NCI-H1436 treated with DMSO at 0.1 percent for 48 hours (cell line): Measurements from ENCODE around the gene THAP3.
"Not testable (repeated sequence)": the region's sequence is repeated elsewhere in the genome, so short reads cannot be mapped to it uniquely, and the experiment has no call there.

ENCODE experiments used
- DNase-seq: peaks from one replicate; lab custom pipeline; 2025; lab: John Stamatoyannopoulos, UW

Gene THAP3

DNA sequence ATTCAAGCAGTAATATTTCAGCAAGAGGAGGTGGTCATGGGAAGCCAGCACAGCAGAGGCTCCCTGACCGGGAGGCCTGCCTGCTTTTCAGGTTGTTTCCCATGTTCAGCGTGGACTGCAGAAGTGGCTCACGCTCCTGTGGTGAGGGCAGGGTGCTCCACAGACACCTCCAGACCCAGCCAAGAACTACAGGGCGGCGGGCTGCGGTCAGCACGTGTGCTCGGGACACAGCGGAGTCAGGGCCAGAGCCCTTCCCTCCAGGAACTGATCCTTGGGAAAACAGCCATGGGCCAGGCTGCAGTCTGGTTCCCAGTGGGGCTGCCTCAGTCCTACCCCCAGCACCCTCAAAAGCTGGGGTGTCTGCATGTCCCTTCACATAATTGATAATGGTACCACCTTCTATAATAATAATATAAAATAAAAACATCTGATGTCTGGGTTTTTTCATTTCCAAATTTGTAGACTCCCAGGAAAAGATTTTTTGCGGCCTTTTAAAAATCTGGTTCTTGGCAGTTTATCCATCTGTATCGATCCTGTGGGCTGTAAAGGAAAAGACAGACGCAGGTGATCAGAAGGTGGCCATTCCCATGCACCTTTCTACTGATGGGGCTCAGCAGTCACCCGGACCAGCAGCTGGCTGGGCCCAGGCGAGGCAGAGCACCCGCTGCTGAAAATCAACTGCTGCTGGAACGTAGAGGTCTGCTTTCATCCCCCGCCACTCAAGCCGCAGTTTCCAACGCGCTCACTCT, 10.7 kb downstream of the THAP3 start:
- no peak for DNase-seq

DNA sequence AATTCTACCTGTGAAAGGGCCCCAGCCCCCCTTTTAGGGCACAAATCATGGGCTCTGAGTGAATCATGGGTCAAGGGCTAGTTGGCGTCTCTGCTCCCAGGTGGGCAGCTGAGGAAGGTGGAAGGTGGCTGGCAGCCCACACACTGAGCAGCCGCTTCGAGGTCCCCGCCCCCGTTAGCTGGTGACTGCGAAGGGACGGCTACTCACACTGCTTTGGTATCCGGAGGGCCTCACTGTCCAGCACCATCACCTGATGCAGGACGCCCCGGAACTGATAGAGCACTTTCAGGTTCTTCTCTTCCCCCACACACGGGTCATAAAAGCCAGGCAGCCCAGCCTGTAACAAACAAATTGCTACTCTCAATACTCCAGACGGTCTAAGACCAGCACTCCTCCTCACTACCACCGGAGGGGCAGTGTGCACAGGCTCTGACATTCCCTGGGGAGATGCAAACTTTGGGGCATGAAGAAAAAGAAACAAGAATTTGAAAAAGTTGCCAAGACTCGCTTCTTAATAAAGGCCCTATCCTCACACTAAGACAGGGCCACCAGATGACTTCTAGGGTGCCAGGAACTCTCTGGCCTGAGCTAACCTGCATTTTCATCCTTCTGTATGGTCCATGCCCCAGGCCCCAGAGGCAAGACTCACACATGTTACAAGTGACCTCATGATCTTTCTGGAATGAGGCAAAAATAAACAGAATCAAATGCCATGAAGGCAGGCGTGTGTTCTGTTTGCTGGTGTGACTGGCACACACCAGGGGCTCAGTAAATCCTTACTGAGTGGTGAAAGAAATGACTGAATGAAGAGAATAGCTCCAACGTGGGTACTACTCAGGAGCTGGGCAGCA, 11.5 kb downstream of the THAP3 start:
- DNase-seq = no peak

DNA sequence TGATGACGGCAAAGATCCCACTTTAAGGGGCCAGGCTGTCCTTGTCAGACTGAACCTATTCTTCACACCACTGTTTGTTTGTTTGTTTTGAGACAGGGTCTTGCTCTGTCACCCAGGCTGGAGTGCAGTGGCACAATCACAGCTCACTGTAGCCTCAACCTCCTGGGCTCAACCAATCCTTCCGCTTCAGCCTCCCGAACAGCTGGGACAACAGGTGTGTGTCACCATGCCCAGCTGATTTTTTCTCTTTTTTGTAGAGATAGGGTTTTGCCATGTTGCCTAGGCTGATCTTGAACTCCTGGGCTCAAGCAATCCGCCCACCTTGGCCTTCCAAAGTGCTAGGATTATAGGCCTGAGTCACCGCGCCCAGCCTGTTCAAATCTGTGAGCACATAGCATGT, 12.1 kb downstream of the THAP3 start:
- DNase-seq = not testable (repeated sequence)

DNA sequence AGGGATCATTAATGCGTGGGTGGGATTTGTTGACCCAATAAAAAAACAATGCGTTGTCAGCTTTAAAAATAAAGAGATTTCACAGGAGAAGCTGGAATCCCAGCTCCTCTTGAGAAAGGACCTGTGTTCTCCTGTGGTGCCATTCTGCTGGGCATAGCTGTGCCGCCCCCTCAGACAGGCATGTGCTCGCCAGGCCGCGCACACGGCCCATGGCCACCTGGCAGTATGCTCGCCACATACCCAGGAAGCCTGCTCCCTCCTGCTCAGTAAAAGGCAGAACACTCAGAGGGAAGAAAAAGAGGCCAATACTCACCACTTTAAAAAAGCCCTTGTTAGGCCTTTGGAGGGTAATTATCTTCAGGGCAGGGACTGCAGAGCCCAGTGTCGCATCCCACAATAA, 13.1 kb downstream of the THAP3 start:
- no peak for DNase-seq

DNA sequence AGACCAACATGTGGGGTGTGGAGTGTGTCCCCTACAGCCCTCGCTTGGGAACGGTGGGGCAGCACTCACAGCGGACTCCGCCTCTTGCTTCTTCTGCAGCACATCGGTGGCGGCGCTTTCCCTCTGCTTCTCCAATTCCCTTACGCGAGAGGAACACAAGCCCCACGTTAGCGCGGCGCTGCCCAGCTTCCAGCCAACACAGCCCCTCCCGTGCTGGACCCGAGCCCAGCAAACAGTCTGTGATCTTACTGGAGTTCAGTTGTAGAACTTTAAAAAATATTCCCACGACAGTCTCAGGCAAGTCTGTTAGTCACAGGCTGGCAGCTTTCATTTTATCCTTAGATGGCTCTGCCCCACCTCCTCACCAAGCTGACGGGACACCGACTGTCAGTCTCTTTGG, 13.6 kb downstream of the THAP3 start:
- DNase-seq = no peak

DNA sequence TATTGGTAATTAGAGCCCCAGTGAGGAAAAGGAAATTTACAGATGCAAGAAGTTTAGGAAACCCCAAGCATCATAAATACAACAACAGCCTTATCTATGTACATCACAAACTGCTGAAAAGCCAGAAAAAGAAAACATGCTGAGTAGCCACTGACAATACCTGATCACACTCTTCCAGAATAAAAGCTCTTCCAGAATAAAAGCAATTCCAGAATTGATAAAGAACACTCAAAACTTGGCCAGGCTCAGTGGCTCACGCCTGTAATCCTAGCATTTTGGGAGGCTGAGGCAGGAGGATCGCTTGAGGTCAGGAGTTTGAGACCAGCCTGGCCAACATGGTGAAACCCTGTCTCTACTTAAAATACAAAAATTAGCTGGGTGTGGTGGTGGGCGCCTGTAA, 16.2 kb downstream of the THAP3 start:
- DNase-seq = not testable (repeated sequence)

DNA sequence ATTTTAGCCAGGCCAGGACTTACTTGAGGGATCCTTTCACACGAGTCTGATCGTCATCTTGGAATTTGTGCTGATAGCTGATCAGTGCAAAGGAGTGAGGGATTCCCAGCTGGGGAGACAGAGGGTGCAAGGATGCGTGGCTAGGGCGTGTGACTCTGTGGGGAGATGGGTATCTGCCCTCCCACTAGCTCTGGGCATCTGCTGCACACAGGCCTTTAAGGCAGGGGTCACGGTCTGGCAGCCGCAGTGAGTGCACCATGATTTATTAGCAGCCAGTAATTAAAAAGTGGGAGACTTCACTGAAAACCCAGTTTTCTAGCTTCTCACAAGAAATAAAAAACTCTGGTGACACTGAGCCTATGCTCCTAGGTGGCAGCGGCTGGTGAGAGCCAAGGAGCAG, 20.4 kb downstream of the THAP3 start:
- no peak for DNase-seq

DNA sequence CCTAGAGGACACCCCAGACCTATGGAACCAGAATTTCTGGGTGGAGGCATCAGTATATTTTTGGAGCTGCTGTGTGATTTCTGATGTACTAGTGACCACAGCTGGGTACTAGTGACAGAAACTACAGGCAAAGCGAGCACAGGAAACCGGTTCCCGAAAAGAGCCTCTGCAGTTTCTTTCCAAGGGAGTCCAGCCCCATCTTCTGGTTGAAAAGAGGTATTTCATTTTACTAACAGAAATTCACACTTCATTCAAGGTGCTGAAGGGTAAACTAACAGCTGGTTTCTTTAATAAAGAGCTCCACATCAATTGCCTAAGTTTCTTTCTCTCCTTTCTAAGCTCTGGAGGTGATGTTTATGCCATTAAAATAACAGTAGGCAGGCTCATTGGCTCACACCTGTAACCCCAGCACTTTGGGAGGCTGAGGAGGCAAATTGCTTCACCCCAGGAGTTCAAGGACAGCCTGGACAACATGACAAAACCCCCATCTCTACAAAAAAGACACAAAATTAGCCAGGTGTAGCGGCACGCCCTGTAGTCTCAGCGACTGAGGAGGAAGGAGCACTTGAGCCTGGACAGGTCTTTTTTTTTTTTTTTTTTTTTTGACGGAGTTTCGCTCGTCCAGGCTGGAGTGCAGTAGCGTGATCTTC, 22.0 kb downstream of the THAP3 start:
- no peak for DNase-seq

DNA sequence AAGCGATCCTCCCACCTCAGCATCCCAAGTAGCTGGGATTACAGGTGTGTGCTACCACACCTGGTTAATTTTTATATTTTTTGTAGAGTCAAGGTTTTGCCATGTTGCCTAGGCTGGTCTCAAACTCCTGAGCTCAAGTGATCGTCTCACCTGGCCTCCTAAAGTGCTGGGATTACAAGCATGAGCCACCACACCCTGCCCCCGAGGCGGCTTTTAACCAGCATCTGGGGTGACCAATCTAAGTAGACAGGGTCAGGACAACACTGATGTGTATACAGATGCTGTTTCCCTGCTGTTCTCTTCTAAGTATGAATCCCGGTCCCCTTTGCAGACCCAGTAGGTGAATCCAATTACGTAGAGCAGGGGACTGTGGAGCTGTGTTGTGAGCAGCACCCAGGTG, 23.9 kb downstream of the THAP3 start:
- no peak for DNase-seq

DNA sequence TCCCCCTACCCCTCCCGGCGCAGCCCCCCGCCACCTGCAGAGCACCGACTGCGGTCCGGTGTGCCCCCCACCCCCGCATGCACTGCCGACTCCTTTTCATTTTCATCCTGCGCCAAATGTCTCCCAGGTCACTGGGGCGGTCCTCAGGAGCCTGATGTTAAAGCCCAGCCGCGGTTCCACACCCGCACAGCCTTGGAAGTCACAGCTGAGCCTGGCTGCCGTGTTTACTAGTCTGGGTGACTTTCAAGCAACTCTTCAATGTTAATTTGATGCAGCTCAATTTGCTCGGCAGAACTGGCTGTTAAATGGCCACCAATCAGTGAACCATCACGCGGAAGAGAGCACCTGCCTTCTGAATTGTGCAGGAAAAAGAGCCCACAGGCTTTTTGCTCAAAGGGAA, 27.2 kb downstream of the THAP3 start:
- DNase-seq = no peak

DNA sequence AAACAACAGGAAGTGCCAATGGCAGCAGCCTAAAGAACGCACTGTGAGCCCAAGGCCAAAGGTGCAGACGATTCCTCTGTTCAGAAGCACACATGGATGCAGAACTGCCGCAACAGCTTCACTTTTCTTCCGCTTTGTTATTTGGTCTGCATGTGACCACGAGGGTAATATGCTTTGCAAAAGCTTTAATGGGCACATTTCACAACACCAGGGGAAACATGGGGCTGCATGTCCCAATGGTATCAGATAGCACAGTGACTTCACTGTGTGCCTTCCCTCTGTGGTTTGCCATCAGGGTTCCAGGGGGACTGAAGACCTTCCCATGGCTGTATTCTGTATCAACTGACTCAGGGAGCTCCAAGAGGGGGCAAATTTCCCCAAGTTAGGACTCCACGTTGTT, 28.3 kb downstream of the THAP3 start:
- DNase-seq = no peak

DNA sequence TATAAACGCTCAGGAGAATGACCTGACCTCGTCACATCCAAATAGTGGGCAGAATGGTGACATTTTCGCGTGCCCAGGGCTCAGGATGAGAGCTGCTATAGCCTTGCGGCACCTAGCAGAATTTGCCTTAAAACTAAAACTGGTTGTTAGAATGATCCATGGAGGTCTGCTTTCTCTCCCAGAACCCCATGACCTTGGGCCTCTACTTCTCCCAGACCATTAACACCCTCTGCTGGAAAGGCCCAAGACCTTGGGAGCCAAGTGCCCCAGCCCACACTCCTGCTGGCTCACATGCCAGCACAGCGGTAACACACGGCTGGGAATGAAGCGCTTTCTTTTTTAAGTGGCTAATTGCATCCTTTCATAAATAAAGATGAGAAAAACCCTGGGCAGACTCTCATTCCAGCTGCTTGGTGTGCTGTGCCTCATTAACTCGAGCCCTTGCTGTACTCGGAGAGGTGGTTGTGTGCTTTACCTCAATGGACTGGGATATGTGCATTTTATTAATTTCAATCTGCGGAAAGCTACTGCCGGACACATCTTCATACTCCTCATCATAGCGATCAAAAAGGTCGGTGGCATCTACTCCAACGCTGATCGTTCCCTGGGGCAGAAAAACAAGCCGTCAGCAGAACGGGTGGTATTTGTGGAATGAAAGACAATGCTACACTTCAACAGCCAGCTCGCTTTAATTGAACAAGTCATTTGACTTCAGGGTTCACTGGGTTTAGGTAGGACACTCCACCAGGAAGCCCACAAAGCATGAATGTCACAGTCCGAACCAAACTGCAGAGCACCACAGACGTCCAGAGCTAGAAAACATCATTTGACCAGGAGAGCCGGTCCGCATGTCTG, 29.0 kb downstream of the THAP3 start:
- DNase-seq = no peak

DNA sequence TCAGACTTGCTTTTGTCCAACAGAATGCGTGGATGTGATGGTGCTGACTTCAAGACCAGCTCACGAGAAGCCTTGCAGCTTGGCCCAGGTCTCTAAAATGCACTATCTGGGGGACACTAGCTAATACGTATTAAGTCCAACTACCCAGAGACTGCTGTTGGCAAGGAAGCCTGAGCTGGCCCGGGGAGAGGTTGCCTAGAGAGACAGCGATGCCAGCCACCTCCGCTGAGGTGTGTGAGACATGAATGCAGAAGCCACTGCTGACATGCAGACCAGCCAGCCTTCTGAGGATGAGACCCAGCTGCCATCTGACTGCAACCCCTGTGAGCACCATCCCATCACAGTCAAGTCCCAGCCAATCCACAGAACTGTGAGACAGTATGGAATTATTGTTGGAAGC, 32.5 kb downstream of the THAP3 start:
- DNase-seq = no peak

DNA sequence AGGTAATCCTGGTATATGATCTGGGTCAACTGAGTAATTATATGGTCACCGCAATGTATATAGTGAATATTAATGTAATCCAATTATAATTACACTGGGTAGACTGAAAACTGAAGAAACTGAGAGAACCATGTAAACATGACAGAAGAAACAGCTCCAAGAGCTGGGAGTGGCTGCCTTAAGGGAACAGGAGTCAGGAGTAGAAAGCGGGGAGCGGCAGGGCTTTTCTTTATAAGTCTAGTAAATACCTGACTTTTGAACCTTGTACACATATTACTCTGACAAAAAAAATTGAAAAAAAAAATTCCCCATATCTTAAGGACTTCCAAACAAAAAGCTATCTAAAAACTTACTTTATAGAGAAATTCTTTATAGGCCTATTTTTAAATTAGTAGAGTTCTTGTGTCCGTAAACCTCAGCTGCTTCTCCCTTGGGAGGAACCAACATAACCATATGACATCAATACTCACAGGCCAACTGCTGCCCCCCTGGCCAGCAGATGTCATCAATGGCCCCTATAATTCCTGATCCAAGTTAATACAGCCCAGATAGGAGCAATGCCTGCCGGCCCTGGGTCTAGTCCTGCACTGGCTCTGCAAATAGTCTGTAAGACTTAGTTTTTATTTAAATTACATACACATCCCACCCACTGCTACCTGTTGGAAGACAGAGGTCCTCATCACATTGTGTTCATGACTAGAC, 33.8 kb downstream of the THAP3 start:
- no peak for DNase-seq

DNA sequence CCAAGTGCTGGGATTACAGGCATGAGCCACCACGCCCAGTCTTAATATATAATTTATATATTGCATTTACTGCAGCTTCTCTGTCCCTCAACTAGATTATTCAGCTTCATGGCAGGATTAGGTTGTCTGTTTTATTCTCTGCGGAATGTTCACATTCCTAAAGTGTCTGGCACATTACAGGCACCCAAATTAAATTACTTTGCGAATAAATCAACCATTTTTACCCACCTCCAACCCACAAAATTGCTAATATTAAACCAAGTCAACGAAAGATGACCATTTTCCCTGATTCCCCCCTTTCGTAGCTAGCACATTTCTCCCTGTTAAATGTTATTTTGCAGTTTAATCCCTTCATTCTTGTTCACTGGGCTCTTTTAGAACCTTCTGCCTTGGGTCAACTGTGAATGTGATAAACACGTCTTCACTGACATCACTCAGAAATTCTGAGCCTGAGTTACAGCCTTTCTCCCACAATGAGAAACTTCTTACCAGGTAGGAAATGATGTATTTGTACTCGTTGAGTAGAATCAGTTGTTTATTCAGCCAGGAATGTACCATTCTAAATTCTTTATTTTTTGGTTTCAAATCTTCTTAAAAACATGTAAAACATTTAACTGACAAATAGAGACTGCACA, 35.9 kb downstream of the THAP3 start:
- DNase-seq = no peak

DNA sequence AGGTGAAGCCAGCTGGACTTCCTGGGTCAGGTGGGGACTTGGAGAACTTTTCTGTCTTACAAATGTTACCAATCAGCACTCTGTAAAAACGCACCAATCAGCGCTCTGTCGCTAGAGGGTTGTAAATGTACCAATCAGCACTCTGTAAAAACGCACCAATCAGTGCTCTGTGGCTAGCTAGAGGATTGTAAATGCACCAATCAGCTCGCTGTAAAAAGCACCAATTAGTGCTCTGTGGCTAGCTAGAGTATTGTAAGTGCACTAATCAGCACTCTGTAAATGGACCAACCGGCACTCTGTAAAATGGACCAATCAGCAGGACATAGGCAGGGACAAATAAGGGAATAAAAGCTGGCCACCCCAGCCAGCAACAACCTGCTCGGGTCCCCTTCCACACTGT, 37.8 kb downstream of the THAP3 start:
- not testable (repeated sequence) for DNase-seq

DNA sequence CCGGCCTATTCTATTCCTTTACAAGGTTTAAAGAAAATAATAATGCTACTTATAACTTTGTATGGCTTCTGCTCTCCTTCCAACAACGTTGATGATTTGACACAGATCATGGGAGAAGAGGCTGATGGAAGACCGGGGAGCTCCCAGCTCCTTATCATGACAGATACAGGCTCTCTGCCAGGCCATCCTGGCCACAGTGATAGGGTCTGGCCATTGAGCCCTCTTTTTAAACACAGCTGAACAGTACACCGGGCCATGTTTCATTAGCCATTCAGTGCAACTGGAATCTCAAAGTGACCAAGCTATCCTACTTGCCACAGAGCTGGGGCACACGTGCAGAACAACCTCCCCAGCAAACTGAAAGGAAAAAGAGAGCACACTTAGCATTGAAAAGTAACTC, 42.0 kb downstream of the THAP3 start:
- no peak for DNase-seq

DNA sequence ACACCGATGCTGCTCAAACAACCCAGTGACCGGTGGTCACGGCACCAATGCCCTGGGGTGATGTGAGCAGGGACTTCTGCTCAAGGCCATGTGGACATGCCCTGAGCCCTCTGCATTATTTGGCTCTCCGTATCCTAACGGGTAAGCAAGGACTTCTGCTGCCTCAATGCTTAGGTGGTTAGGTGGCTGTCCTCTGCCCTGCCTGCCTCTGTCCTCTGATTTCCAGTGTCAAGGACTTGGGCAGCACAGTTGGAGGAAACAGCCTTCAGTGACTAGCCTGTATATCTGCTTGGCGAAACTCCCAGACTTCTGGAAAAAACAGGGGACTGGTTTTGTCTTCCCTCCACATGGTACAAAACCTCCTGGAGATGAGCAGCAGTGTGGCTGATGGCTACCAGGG, 42.5 kb downstream of the THAP3 start:
- DNase-seq = no peak

DNA sequence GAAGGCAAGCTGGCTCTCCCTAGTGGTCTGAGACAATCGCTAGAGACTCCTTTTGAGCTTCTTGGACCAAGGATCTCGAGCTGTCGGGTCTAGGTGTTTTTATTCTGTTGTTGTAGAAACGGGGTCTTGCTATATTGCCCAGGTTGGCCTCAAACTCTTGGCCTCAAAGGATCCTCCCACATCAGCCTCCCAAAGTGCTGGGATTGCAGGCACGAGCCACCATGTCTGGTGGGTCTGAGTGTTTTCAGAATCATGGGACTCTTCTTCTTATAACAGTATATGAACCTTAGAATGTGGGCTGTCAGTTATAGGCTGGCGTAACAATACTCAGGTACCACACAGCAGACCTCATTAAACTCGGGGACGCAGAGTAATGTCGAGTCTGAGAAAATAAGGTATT, 43.8 kb downstream of the THAP3 start:
- DNase-seq = no peak

DNA sequence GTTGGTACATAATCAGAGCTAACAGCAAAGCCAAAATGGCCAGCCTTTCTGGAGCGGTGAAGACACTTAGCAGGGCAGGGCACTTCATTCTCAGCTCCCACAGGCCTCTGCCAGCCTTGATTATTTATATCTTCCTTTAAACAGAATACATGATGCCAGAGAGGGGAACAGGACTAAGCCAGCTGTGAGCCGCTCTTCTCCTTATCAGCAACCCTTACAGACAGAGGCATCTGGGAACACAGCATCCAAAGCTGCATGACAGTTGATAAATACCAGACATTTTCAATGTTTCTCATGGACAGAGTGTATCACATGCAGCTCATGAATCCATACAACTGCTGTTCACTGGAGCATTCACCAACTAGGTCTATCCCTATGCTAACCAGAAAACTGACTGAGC, 47.9 kb downstream of the THAP3 start:
- no peak for DNase-seq

DNA sequence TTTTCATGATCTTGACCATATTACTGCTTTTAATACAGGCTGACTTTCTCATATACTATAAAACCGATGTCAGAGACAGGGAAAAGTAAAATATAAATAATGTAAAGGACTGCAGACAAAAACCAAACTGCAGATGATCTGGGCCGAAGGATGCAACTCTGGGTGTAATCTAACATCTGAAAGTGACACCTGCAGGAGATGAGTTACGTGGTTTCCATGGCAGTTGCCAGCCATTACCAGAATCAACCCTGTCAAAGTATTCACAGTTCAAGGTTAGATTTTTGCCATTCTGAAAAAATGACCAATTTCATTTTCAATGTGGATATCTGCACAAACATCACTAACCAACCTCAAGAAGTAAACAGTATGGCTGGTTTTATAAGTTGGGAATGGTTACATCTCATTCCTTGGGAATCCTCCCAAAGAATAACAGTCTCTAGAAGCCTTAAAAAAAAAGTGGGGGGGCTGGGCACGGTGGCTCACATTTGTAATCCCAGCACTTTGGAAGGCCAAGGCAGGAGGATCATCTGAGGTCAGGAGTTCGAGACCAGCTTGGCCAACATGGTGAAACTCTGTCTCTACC, 49.2 kb downstream of the THAP3 start:
- no peak for DNase-seq
